ENCODE measurements around the gene SCAPER.

The SCAPER gene

GRCh38 chr15:76344893-76345582, 560.1 kb downstream of the SCAPER start:
- Histone ChIP-seq H3K4me3 (ENCODE audit: low read length) (no peak overlapping the region), H4K20me1 (ENCODE audit: insufficient read depth, low read length) (peaks cover 5% of the 10 kb centered on the region; the same call in 1 of the 2 replicates), H3K4me2 (ENCODE audit: low read length) (no peak overlapping the region)

GRCh38 chr15:76343313-76343996, 561.7 kb downstream of the SCAPER start:
- Histone ChIP-seq H3K4me3 (ENCODE audit: low read length) (no peak overlapping the region), H3K27ac (ENCODE audit: low read length) (no peak overlapping the region), H3K79me2 (ENCODE audit: low read length) (peaks cover 55% of the 10 kb centered on the region), H3K36me3 (replicated peaks; ENCODE audit: low read depth, low read length) (peaks cover 57% of the 10 kb centered on the region), H3K27me3 (ENCODE audit: low read depth, low read length) (no peaks in the 10 kb centered on the region), H2AFZ (ENCODE audit: low read depth, low read length) (no peak overlapping the region), H3K4me2 (ENCODE audit: low read length) (no peak overlapping the region), H3K4me1 (ENCODE audit: low read length) (peaks cover 15% of the 10 kb centered on the region), H4K20me1 (ENCODE audit: insufficient read depth, low read length) (peaks cover 17% of the 10 kb centered on the region; the same call in 1 of the 2 replicates), H3K9ac (ENCODE audit: low read length) (no peak overlapping the region), H3K9me3 (ENCODE audit: insufficient read depth, low read length) (no peaks in the 10 kb centered on the region)
- TF ChIP-seq CTCF (IDR thresholded peaks at IDR 0.05; ENCODE audit: low read depth, low read length) (no peak), EZH2phosphoT487 (IDR thresholded peaks at IDR 0.05; ENCODE audit: low read depth) (no peak)

More at GRCh38 chr15:76344893-76345582, 560.1 kb downstream of the SCAPER start:
- Histone ChIP-seq H2AFZ (ENCODE audit: low read depth, low read length) (no peak overlapping the region), H3K36me3 (replicated peaks; ENCODE audit: low read depth, low read length) (peaks cover 43% of the 10 kb centered on the region), H3K27me3 (ENCODE audit: low read depth, low read length) (no peaks in the 10 kb centered on the region), H3K4me1 (ENCODE audit: low read length) (no peaks in the 10 kb centered on the region), H3K9me3 (ENCODE audit: insufficient read depth, low read length) (no peaks in the 10 kb centered on the region), H3K27ac (ENCODE audit: low read length) (no peak overlapping the region), H3K9ac (ENCODE audit: low read length) (no peak overlapping the region), H3K79me2 (ENCODE audit: low read length) (peaks cover 39% of the 10 kb centered on the region)
- TF ChIP-seq EZH2phosphoT487 (IDR thresholded peaks at IDR 0.05; ENCODE audit: low read depth) = no peak
- TF ChIP-seq CTCF (IDR thresholded peaks at IDR 0.05; ENCODE audit: low read depth, low read length) = no peak

GRCh38 chr15:76342382-76343201, 562.5 kb downstream of the SCAPER start:
- no peak overlapping the region for H3K4me3 ChIP-seq (ENCODE audit: low read length)
- H3K4me2 ChIP-seq (ENCODE audit: low read length) = no peak overlapping the region
- H3K27ac ChIP-seq (ENCODE audit: low read length) = no peak overlapping the region
- TF ChIP-seq CTCF (IDR thresholded peaks at IDR 0.05; ENCODE audit: low read depth, low read length) = no peak
- no peak for TF ChIP-seq EZH2phosphoT487 (IDR thresholded peaks at IDR 0.05; ENCODE audit: low read depth)
- peaks cover 18% of the 10 kb centered on the region; the same call in 1 of the 2 replicates for H4K20me1 ChIP-seq (ENCODE audit: insufficient read depth, low read length)
- no peaks in the 10 kb centered on the region for H3K9me3 ChIP-seq (ENCODE audit: insufficient read depth, low read length)
- peaks cover 64% of the 10 kb centered on the region for H3K79me2 ChIP-seq (ENCODE audit: low read length)
- H3K9ac ChIP-seq (ENCODE audit: low read length) = no peak overlapping the region
- H3K36me3 ChIP-seq (replicated peaks; ENCODE audit: low read depth, low read length) = peaks cover 54% of the 10 kb centered on the region
- no peak overlapping the region for H2AFZ ChIP-seq (ENCODE audit: low read depth, low read length)
- peaks cover 15% of the 10 kb centered on the region for H3K4me1 ChIP-seq (ENCODE audit: low read length)
- H3K27me3 ChIP-seq (ENCODE audit: low read depth, low read length) = no peaks in the 10 kb centered on the region

GRCh38 chr15:76342058-76342381, 563.1 kb downstream of the SCAPER start:
- peaks cover 15% of the 10 kb centered on the region for H3K4me1 ChIP-seq (ENCODE audit: low read length)
- no peak overlapping the region for H3K27ac ChIP-seq (ENCODE audit: low read length)
- H3K4me2 ChIP-seq (ENCODE audit: low read length) = no peak overlapping the region
- no peak overlapping the region for H3K4me3 ChIP-seq (ENCODE audit: low read length)
- H3K36me3 ChIP-seq (replicated peaks; ENCODE audit: low read depth, low read length) = peaks cover 53% of the 10 kb centered on the region
- H2AFZ ChIP-seq (ENCODE audit: low read depth, low read length) = no peak overlapping the region
- no peak overlapping the region for H3K9ac ChIP-seq (ENCODE audit: low read length)
- H3K27me3 ChIP-seq (ENCODE audit: low read depth, low read length) = no peaks in the 10 kb centered on the region
- H3K79me2 ChIP-seq (ENCODE audit: low read length) = peaks cover 70% of the 10 kb centered on the region
- TF ChIP-seq EZH2phosphoT487 (IDR thresholded peaks at IDR 0.05; ENCODE audit: low read depth) (no peak), CTCF (IDR thresholded peaks at IDR 0.05; ENCODE audit: low read depth, low read length) (no peak)
- H4K20me1 ChIP-seq (ENCODE audit: insufficient read depth, low read length) = peaks cover 18% of the 10 kb centered on the region; the same call in 1 of the 2 replicates
- no peaks in the 10 kb centered on the region for H3K9me3 ChIP-seq (ENCODE audit: insufficient read depth, low read length)

All from OCI-LY3 (cell line).